ENCODE results near the gene IRX2.

IRX2 gene

DNA sequence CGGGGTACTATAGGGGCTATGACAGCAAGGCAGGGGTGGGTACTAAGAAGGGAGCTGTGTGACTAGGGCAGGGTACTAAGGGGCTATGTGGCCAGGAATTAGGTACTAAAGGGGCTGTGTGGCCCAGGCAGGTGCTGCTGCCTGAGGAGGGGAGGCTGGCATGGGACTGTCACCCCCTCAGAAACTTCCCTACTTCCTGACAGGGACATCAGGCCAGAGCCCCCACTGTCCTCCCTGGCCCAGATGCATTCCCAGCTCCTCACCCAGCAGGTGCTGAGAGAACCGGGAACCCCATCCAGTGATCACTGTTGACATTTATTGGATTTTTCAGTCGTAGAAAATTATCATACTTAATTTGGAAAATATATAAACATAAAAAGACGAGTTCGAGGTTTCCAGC is 26.6 kb downstream of the IRX2 start:
- WGBS = 96% methylated on average over 4 of the region's 5 CpGs

DNA sequence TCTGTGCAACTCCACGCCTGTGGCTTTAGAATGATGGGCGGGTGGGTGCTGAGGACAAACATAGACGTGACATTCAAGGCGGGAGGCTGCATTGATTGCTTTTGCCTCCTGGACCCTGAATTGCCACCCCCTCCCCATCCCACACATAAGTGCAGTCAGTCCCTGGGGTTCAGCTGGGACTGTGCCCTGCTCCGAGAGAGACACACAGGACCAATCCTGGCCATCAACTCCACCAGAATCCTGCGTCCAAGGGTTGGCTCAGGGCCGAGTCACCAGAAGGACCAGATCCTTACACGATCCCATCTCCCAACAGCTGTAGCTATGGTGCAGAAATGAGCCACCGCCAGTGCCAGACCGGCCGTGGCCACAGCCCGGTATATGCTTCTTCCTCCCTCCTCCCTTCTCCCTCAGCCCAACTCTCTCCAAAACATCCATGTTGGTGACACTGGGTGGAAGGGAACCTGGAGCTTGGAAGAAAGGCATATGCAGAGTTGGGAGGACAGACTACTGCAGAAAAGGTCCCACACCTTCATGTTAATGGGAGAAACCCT is 27.4 kb downstream of the IRX2 start:
- 97% methylated on average over 12 of the region's 12 CpGs for WGBS
- H3K27me3 ChIP-seq (ENCODE audit: insufficient read depth, low read length) = no peaks in the 10 kb centered on the region
- no peak overlapping the region for H3K4me3 ChIP-seq (ENCODE audit: low read length)
- H3K9ac ChIP-seq (ENCODE audit: low read depth, low read length) = no peak overlapping the region
- H3K27ac ChIP-seq (ENCODE audit: low read depth, low read length) = no peak overlapping the region
- H3K9me3 ChIP-seq (ENCODE audit: insufficient read depth, low read depth, low read length) = no peaks in the 10 kb centered on the region
- no peaks in the 10 kb centered on the region for H3K36me3 ChIP-seq (ENCODE audit: insufficient read depth, low read length)
- H3K4me1 ChIP-seq (ENCODE audit: insufficient read depth, low read length) = no peaks in the 10 kb centered on the region

More for the DNA sequence above, 26.6 kb downstream of the IRX2 start:
- Histone ChIP-seq H3K4me3 (ENCODE audit: low read length) (no peak overlapping the region), H3K9ac (ENCODE audit: low read depth, low read length) (no peak overlapping the region), H3K4me1 (ENCODE audit: insufficient read depth, low read length) (no peaks in the 10 kb centered on the region), H3K27me3 (ENCODE audit: insufficient read depth, low read length) (no peaks in the 10 kb centered on the region), H3K27ac (ENCODE audit: low read depth, low read length) (no peak overlapping the region), H3K9me3 (ENCODE audit: insufficient read depth, low read depth, low read length) (no peaks in the 10 kb centered on the region), H3K36me3 (ENCODE audit: insufficient read depth, low read length) (no peaks in the 10 kb centered on the region)

DNA sequence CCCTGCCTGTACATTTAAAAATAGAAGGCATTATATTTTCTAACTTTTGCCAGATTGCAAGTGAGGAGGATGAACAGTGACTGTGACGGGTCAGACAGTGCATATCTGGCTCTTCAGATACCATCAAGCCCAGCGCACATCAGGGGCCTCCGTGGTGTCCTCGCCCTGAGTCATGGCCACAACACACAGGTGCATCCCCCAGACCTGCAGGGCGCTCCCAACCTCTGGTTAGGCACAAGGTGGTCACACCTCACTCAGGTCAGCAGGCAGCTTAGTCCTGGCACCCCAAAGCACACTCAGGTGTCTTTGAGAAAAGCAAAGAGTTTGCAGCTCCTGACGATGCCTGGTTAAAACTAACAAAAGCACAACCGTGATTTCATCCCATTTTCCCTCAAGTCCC is 28.6 kb downstream of the IRX2 start:
- Histone ChIP-seq H3K4me1 (ENCODE audit: insufficient read depth, low read length) (no peaks in the 10 kb centered on the region), H3K9me3 (ENCODE audit: insufficient read depth, low read depth, low read length) (no peaks in the 10 kb centered on the region), H3K9ac (ENCODE audit: low read depth, low read length) (no peak overlapping the region), H3K27me3 (ENCODE audit: insufficient read depth, low read length) (no peaks in the 10 kb centered on the region), H3K27ac (ENCODE audit: low read depth, low read length) (no peak overlapping the region), H3K4me3 (ENCODE audit: low read length) (no peak overlapping the region), H3K36me3 (ENCODE audit: insufficient read depth, low read length) (no peaks in the 10 kb centered on the region)
- 93% methylated on average over 7 of the region's 7 CpGs for WGBS

DNA sequence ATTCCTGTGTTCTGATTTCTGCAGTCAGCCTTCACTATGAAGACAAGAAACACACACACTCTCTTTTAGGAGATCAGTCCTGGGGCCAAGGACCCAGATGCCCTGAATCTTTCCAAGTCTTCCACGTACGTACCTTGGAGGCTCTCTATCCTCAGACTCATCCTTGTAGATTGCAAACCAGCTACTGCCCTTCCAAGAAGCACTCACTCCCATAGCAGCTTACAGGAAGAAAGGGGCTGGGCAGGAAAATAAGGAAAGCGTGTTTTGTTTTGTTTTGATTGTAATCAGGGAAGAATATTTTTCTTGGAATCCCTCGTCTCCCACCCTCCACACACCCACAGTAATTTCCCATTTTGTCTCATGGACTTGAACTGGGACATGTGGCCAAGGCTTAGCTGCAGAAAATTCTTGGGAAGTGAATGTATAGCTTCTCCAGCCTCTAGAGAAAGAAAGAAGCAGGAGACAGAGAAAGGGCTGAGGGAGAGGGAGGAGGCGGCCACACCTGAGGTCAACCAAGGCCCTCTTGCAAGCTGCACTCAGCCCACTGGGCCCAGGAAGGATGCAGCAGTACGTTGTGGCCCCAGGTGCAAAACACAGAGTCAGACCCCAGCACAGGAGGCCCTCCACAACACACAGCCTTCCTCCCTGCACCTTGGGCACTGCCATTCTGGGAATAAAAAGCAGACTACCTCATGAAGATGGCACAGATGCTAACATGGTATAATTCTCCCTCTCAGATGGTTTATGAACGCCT is 29.9 kb downstream of the IRX2 start:
- Histone ChIP-seq H3K9me3 (ENCODE audit: insufficient read depth, low read depth, low read length) (no peaks in the 10 kb centered on the region), H3K9ac (ENCODE audit: low read depth, low read length) (no peak overlapping the region), H3K27me3 (ENCODE audit: insufficient read depth, low read length) (no peaks in the 10 kb centered on the region), H3K4me3 (ENCODE audit: low read length) (no peak overlapping the region), H3K36me3 (ENCODE audit: insufficient read depth, low read length) (no peaks in the 10 kb centered on the region), H3K27ac (ENCODE audit: low read depth, low read length) (no peak overlapping the region), H3K4me1 (ENCODE audit: insufficient read depth, low read length) (no peaks in the 10 kb centered on the region)
- 93% methylated on average over 5 of the region's 7 CpGs for WGBS

DNA sequence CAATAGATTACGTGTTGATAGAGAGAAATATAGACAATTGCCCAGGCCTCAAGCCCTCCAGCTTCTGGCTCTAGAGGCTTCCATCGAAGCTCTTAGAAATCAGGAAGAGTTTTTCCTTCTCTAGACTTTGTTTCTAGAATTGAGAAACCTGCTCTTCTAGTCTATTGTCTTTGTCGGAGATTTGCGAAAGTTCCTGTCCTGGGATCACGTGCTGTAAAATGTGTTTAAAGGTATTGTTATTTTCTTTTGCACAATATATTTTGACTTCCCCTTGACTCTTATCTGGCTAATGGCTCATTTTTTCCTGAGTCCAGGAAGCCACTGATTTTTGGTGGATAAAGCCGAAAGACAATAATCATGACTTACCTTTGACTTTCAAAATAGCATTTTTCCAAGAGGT is 32.1 kb downstream of the IRX2 start:
- no peak overlapping the region for H3K9ac ChIP-seq (ENCODE audit: low read depth, low read length)
- H3K4me1 ChIP-seq (ENCODE audit: insufficient read depth, low read length) = no peaks in the 10 kb centered on the region
- no peak overlapping the region for H3K27ac ChIP-seq (ENCODE audit: low read depth, low read length)
- WGBS = 97% methylated on average over 3 of the region's 6 CpGs
- no peaks in the 10 kb centered on the region for H3K36me3 ChIP-seq (ENCODE audit: insufficient read depth, low read length)
- no peaks in the 10 kb centered on the region for H3K27me3 ChIP-seq (ENCODE audit: insufficient read depth, low read length)
- H3K4me3 ChIP-seq (ENCODE audit: low read length) = no peak overlapping the region
- H3K9me3 ChIP-seq (ENCODE audit: insufficient read depth, low read depth, low read length) = no peaks in the 10 kb centered on the region

DNA sequence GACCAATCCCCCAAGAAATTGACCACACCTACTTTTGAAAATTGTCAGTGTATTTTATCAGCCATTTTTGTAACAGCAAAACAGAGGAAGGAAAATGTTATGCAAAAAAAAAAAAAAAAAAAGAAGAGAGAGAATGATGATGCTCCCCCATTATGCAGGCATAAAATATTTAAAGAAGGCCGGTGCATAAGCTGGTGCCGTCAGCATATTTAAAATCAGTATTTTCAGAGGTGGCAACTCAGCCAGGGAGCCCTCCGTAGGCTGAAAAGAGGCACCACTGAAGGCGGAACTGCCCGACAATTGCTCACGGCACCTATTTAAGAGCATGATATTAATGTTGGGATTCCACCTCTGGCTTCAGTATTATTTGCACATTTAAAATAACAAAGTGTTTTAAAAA is 33.4 kb downstream of the IRX2 start:
- Histone ChIP-seq H3K27ac (ENCODE audit: low read depth, low read length) (no peak overlapping the region), H3K9me3 (ENCODE audit: insufficient read depth, low read depth, low read length) (no peaks in the 10 kb centered on the region), H3K9ac (ENCODE audit: low read depth, low read length) (no peak overlapping the region), H3K27me3 (ENCODE audit: insufficient read depth, low read length) (no peaks in the 10 kb centered on the region), H3K4me1 (ENCODE audit: insufficient read depth, low read length) (no peaks in the 10 kb centered on the region), H3K4me3 (ENCODE audit: low read length) (no peak overlapping the region), H3K36me3 (ENCODE audit: insufficient read depth, low read length) (no peaks in the 10 kb centered on the region)
- 78% methylated on average over 6 of the region's 6 CpGs for WGBS

DNA sequence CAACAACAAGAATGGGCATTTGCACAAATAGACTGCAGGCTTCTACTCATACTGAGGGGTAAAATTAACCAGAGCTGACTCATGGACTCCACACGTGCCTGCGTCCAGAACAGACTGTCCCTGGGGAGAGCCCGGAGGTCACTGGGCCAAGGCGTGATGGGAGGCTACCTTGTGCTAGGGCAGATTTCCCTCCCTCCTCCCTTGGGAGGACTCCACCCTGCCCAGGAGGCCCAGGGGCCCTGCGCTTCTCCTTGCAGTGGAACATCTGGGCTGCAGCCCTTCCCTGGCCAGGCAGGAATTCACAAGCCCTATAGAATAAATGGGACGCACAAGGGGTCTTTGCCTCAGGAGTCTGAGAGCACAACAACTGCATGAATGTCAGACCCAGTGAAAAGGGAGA is 35.6 kb downstream of the IRX2 start:
- Histone ChIP-seq H3K4me3 (ENCODE audit: low read length) (no peak overlapping the region), H3K9ac (ENCODE audit: low read depth, low read length) (no peak overlapping the region), H3K36me3 (ENCODE audit: insufficient read depth, low read length) (no peaks in the 10 kb centered on the region), H3K4me1 (ENCODE audit: insufficient read depth, low read length) (no peaks in the 10 kb centered on the region), H3K27me3 (ENCODE audit: insufficient read depth, low read length) (no peaks in the 10 kb centered on the region), H3K27ac (ENCODE audit: low read depth, low read length) (no peak overlapping the region), H3K9me3 (ENCODE audit: insufficient read depth, low read depth, low read length) (no peaks in the 10 kb centered on the region)
- 93% methylated on average over 6 of the region's 6 CpGs for WGBS

DNA sequence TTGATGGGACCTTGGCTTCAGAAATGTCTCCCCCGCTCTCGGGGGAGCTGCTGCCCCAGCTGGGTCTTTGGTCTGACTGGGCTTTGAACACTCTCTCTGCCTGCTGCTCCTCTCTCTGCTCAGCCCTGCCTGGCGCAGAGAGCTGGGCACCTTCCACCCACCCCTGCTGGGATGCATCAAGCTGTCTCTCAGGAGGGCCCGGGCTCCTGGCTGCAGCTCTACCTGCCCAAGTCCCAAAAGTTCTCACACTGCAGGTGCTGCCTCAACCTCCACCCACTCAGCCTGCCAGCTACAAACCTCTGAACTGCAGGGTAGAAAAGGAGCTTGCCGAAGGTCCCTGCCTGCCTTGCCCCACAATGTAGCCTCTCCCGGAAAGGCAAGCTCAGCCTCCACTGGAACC is 36.7 kb downstream of the IRX2 start:
- Histone ChIP-seq H3K9ac (ENCODE audit: low read depth, low read length) (no peak overlapping the region), H3K9me3 (ENCODE audit: insufficient read depth, low read depth, low read length) (no peaks in the 10 kb centered on the region), H3K4me3 (ENCODE audit: low read length) (no peak overlapping the region), H3K27me3 (ENCODE audit: insufficient read depth, low read length) (no peaks in the 10 kb centered on the region), H3K27ac (ENCODE audit: low read depth, low read length) (no peak overlapping the region), H3K4me1 (ENCODE audit: insufficient read depth, low read length) (no peaks in the 10 kb centered on the region), H3K36me3 (ENCODE audit: insufficient read depth, low read length) (no peaks in the 10 kb centered on the region)
- WGBS = 93% methylated on average over 6 of the region's 6 CpGs

DNA sequence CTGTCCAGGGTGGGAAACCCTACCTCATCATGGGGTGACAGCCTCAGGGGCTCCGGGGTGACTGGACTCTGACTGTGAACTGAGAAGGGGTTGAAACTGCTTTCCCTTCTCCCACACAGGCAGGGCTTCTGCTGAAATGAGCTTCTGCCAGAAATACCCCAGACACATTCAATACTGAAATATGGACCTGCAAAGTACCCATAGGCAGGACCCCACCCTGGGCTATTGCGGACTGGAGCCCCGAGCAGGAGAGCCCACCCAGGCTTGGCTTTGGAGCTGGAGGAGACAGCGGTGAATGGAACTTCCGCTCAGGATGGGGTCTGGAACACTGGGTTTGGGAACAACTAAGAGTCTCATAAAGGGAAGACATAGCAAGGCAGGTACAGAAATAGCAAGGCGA is 37.5 kb downstream of the IRX2 start:
- H3K9ac ChIP-seq (ENCODE audit: low read depth, low read length) = no peak overlapping the region
- H3K4me1 ChIP-seq (ENCODE audit: insufficient read depth, low read length) = no peaks in the 10 kb centered on the region
- H3K27ac ChIP-seq (ENCODE audit: low read depth, low read length) = no peak overlapping the region
- no peaks in the 10 kb centered on the region for H3K27me3 ChIP-seq (ENCODE audit: insufficient read depth, low read length)
- WGBS = 93% methylated on average over 5 of the region's 6 CpGs
- no peaks in the 10 kb centered on the region for H3K9me3 ChIP-seq (ENCODE audit: insufficient read depth, low read depth, low read length)
- H3K4me3 ChIP-seq (ENCODE audit: low read length) = no peak overlapping the region
- no peaks in the 10 kb centered on the region for H3K36me3 ChIP-seq (ENCODE audit: insufficient read depth, low read length)

DNA sequence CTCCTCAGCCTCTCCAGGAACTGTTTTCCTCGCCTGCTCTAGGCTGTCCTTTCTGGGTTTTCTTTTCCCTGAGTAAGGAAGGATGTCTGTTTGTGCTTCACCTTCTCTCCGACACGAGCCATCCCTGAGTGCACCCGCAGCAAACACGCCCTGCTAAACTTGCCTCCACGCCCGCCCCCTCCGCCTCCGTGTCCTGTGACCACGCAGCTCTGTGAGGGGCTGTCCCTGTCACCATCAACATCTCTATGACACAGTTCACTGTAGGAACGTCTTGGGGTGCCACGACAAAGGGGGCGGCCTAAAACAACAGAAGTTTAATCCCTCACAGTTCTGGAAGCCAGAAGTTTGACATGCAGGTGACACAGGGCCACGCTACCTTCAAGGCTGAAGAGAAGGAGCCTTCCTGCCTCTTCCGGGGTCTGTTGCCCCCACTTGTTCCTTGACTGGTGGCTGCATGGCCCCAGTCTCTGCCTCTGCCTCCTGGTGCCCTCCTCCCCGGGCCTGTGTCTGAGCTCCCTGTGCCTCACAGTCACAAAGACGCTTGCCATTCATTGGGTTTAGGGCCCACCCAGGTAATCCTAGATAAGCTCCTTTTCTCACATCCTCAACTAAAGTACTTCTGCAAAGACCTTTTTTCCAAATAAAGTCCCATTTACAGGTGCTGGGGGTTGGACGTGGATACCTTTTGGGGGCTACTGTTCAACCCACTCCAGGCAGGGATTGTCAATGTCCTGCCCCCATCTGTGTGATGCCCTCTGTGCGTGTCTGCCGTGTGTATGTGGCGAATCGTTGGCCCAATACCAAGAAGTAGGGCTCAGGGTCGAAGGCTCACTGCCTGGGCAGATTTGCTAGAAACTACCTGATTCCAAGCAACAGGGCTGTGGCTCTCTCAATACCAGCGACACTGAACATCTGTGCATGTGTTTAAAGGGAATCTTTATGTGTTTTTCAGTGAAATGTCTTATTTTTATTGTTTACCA is 39.7 kb downstream of the IRX2 start:
- Histone ChIP-seq H3K9ac (ENCODE audit: low read depth, low read length) (no peak overlapping the region), H3K36me3 (ENCODE audit: insufficient read depth, low read length) (no peaks in the 10 kb centered on the region), H3K27ac (ENCODE audit: low read depth, low read length) (no peak overlapping the region), H3K4me3 (ENCODE audit: low read length) (no peak overlapping the region), H3K27me3 (ENCODE audit: insufficient read depth, low read length) (no peaks in the 10 kb centered on the region), H3K9me3 (ENCODE audit: insufficient read depth, low read depth, low read length) (no peaks in the 10 kb centered on the region), H3K4me1 (ENCODE audit: insufficient read depth, low read length) (no peaks in the 10 kb centered on the region)
- WGBS = 92% methylated on average over 24 of the region's 24 CpGs

DNA sequence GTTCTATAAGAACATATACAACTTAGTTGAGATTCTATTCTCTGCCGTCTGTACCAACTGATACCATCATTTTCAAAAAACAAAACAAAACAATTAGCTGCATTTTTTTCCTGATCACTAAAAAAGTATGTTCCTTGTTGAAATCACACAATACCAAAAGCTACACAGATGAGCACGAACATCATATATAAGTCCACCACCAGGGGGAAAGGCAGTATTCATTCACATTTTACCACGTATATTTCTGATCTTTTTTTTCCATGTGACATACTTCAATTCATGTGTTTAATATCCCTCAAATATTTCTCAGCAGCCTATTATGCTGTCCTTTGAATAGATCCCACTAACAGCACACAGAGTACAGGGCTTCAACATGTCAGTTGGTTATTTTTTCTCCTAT is 40.6 kb downstream of the IRX2 start:
- no peaks in the 10 kb centered on the region for H3K27me3 ChIP-seq (ENCODE audit: insufficient read depth, low read length)
- 95% methylated on average over 3 of the region's 3 CpGs for WGBS

More for the DNA sequence above, 40.6 kb downstream of the IRX2 start:
- Histone ChIP-seq H3K4me1 (ENCODE audit: insufficient read depth, low read length) (no peaks in the 10 kb centered on the region), H3K27ac (ENCODE audit: low read depth, low read length) (no peak overlapping the region), H3K4me3 (ENCODE audit: low read length) (no peak overlapping the region), H3K9ac (ENCODE audit: low read depth, low read length) (no peak overlapping the region), H3K9me3 (ENCODE audit: insufficient read depth, low read depth, low read length) (no peaks in the 10 kb centered on the region), H3K36me3 (ENCODE audit: insufficient read depth, low read length) (no peaks in the 10 kb centered on the region)
